ENCODE data around the gene CHST6. TPM values are rescaled to one million over a fixed set of nuclear protein-coding genes. Genes with fewer than 3 reads are reported as not detected.

The CHST6 gene
- total and polyA plus RNA-seq, 2 of the 8 experiments (the other 6 are each of a cell fraction or from before 2014, with no cell fraction given), result 18.2 to 25.4 TPM

- H3K23ac ChIP-seq (ENCODE audit: insufficient read length), result no peak overlapping the region
- H4K5ac ChIP-seq (ENCODE audit: insufficient read length, low read depth, low read length), result no peak overlapping the region
- H4K20me1 ChIP-seq (replicated peaks in 1 of 2; ENCODE audit: control insufficient read depth in 1 of 2, insufficient read depth in 2 of 2, low read length in 2 of 2), result no peaks in the 10 kb centered on the region
- POLR2A ChIA-PET (ENCODE audit: partially characterized antibody), result interaction anchor here (1.7 to 5.1 kb wide), 2 partner anchors 11 kb away, joined by 9 to 35 read pairs; partner anchors contain the start of gene CFDP1
- no peak overlapping the region for H2BK20ac ChIP-seq (ENCODE audit: low read length)
- no peak overlapping the region for H3K14ac ChIP-seq (ENCODE audit: insufficient read length)
- no peak overlapping the region for H2BK5ac ChIP-seq (ENCODE audit: low read depth, low read length)
- H3K4ac ChIP-seq (replicated peaks; ENCODE audit: insufficient read length, low read depth, low read length), result no peak overlapping the region
- no peak overlapping the region for H3K56ac ChIP-seq (replicated peaks; ENCODE audit: insufficient read length, low read depth, low read length)
- H4K8ac ChIP-seq (ENCODE audit: extremely low read depth, insufficient read depth, low read length), result no peak overlapping the region
- H3K36me3 ChIP-seq (ENCODE audit: control insufficient read depth in 2 of 4, insufficient read depth in 4 of 4, low read length in 3 of 4), result peaks cover 0 to 13% (median 0%) of the 10 kb centered on the region in 4 experiments; a peak in 3 of 8 replicates
- no peak overlapping the region for H3K27ac ChIP-seq (ENCODE audit: low read depth, low read length)
- no peaks in the 10 kb centered on the region for H3K9me3 ChIP-seq (ENCODE audit: insufficient read depth in 2 of 2, low read depth in 1 of 2, low read length in 1 of 2)
- no peaks in the 10 kb centered on the region for H3K79me1 ChIP-seq (ENCODE audit: low read depth, low read length)
- no peak overlapping the region for H3K9ac ChIP-seq (replicated peaks in 1 of 4; ENCODE audit: extremely low read depth in 1 of 4, low read depth in 3 of 4, low read length in 3 of 4)
- H3K4me3 ChIP-seq (ENCODE audit: extremely low read depth in 1 of 4, insufficient read depth in 2 of 4, low read depth in 3 of 4, low read length in 4 of 4), result no peak overlapping the region
- 69% methylated on average over 5 of the region's 5 CpGs; no CpG with 5 or more reads in 1 of the 2 experiments for WGBS, 2 experiments (ENCODE audit: extremely low coverage in 1 of 2, insufficient coverage in 1 of 2, insufficient read length in 1 of 2, insufficient replicate concordance in 2 of 2, low coverage in 1 of 2, low lambda C conversion rate in 2 of 2, missing lambda C conversion rate in 1 of 2)
- H4K91ac ChIP-seq (replicated peaks; ENCODE audit: insufficient read length, low read length), result no peak overlapping the region
- CTCF ChIA-PET (ENCODE audit: partially characterized antibody), result interaction anchor here (0.9 to 1.8 kb wide), 6 partner anchors 10 to 105 kb away, joined by 3 to 14 read pairs (median 4); no protein-coding TSS in a partner anchor
- H3K79me2 ChIP-seq (ENCODE audit: control insufficient read depth in 1 of 2, insufficient read depth in 2 of 2, low read length in 2 of 2), result 0 out of 4 replicates have a peak, but pooled peaks cover 0 to 5% of the 10 kb centered on the region in 2 experiments
- DNase-seq (ENCODE audit: low read depth in 1 of 2, low spot score in 2 of 2), result no peak
- no peak overlapping the region for H2BK120ac ChIP-seq (replicated peaks; ENCODE audit: low read depth, low read length)
- no peaks in the 10 kb centered on the region for H3K4me1 ChIP-seq (replicated peaks in 1 of 4; ENCODE audit: control insufficient read depth in 3 of 4, insufficient read depth in 4 of 4, low read length in 3 of 4)
- no peak overlapping the region for H2BK15ac ChIP-seq (ENCODE audit: low read length)
- H2BK12ac ChIP-seq (ENCODE audit: low read depth, low read length), result no peak overlapping the region
- H3K4me2 ChIP-seq (ENCODE audit: insufficient read depth in 1 of 2, low read depth in 2 of 2, low read length in 2 of 2), result no peak overlapping the region
- FAIRE-seq, result no peak
- no peak overlapping the region for H2AK5ac ChIP-seq (ENCODE audit: low read depth, low read length)
- H2AFZ ChIP-seq (ENCODE audit: low read length), result no peak overlapping the region
- H3K18ac ChIP-seq (ENCODE audit: extremely low read depth, low read length), result no peak overlapping the region
- no peaks in the 10 kb centered on the region for H3K23me2 ChIP-seq (ENCODE audit: low read depth, low read length)
- no peaks in the 10 kb centered on the region for H3K27me3 ChIP-seq (replicated peaks in 1 of 4; ENCODE audit: control insufficient read depth in 3 of 4, extremely low read depth in 1 of 4, insufficient read depth in 3 of 4, low read length in 3 of 4)
- TF ChIP-seq TBP (IDR thresholded peaks at IDR 0.05; ENCODE audit: low read depth, low read length) (no peak), KDM4A (IDR thresholded peaks at IDR 0.05; ENCODE audit: low read depth, low read length, severe bottlenecking) (no peak), CHD1 (IDR thresholded peaks at IDR 0.05; ENCODE audit: low read depth, low read length) (no peak), KDM5A (IDR thresholded peaks at IDR 0.05; ENCODE audit: low read length) (no peak)
These were observed 49.9 kb downstream of the CHST6 start for GRCh38 chr16:75445298-75445697.
